Breast epithelium (tissue), 4 donors: ENCODE results near the gene MYO3B. TPM values are rescaled to one million over a fixed set of nuclear protein-coding genes. Genes with fewer than 3 reads are reported as not detected.

Experiments used
- DNase-seq, 2 donors: peaks; one replicate each; pipeline ENCODE4 v3.0.0-alpha.2; 2019; ENCODE audit warnings: low spot score in 2 of 2
- H3K27ac ChIP-seq, 2 donors: fragments of 200-600 bp; sonication (generic) in 1 of 2; one replicate each; pipeline ENCODE4 v1.5.1; 2016 to 2019; ENCODE audit warnings: mild to moderate bottlenecking in 1 of 2
- H3K27me3 ChIP-seq, 2 donors: fragments of 200-600 bp; sonication (generic) in 1 of 2; one replicate each; pipeline versions ENCODE4 v1.5.1 to v1.6.0; 2017 to 2019; ENCODE audit warnings: control low read depth in 1 of 2, mild to moderate bottlenecking in 1 of 2
- H3K36me3 ChIP-seq: fragments of 200-600 bp; one replicate; pipeline ENCODE4 v1.5.1; 2019
- H3K4me1 ChIP-seq, 2 donors: fragments of 200-600 bp; sonication (generic); one replicate each; pipeline ENCODE4 v1.5.1; 2016 to 2019; ENCODE audit warnings: control low read depth in 1 of 2
- H3K4me3 ChIP-seq, 3 donors: fragments of 200-600 bp; sonication (generic); 1 replicate in 2 of 3; 2 replicates in 1 of 3; pipeline ENCODE4 v1.5.1; 2016 to 2019; ENCODE audit warnings: mild to moderate bottlenecking in 3 of 3, moderate library complexity in 2 of 3
- H3K9me3 ChIP-seq, 2 donors: fragments of 200-600 bp; sonication (generic) in 1 of 2; one replicate each; pipeline ENCODE4 v1.5.1; 2016 to 2019; ENCODE audit warnings: control low read depth in 1 of 2
- POLR2A ChIP-seq: fragments of 450-650 bp; IDR thresholded peaks from one replicate; pipeline ENCODE4 v1.6.1; 2016; ENCODE audit warnings: antibody characterized with exemption, mild to moderate bottlenecking, moderate library complexity
- POLR2AphosphoS5 ChIP-seq, 3 donors: sonication (generic); formaldehyde crosslinking; IDR thresholded peaks; one replicate each; pipeline ENCODE4 v1.6.1; 2017; ENCODE audit warnings: antibody characterized with exemption in 3 of 3
- intact Hi-C: fragments of 100-400 bp; cut with DNase I; formaldehyde crosslinking; loops from one replicate; pipeline ENCODE4 v1.15.1; 2023; ENCODE audit warnings: low total_unique reads
- total RNA-seq, 3 donors: library from RNA; depleted of rRNA; stranded (reverse); fragments of >200 nt; gene quantifications; one replicate each; pipeline ENCODE4 v1.1.0, GENCODE V29; 2016
- TF ChIP-seq, protein P1 (sequence below), 3 donors: fragments of 450-650 bp; IDR thresholded peaks; one replicate each; pipeline ENCODE4 v1.5.1; 2016 to 2017; ENCODE audit warnings: antibody characterized with exemption in 3 of 3, mild to moderate bottlenecking in 3 of 3, moderate library complexity in 3 of 3

Gene MYO3B
- total RNA-seq, 3 donors from 2014 or later = 0.15 to 0.98 (median 0.16) TPM

DNA sequence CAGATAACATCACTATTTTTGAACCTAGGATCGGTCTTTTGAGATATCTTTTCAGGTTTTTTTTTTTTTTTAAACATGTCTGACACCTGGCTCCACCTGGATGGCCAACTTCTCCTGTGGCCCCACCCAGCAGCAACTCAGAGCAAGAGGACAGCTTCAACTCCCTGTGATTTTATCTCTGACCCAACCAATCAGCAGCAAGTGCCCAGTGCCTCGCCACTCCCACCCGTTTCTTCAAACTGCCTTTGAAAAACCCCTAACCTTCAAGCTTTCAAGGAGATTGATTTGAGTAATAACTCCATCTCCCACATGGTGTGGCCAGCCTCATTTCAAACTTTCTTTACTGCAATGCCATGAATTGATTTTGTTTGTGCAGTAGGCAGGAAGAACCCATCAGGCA lies 19.0 kb downstream of the MYO3B start:
- intact Hi-C loops = no loop called here
- no peak for TF ChIP-seq POLR2A
- TF ChIP-seq, protein P1, sequence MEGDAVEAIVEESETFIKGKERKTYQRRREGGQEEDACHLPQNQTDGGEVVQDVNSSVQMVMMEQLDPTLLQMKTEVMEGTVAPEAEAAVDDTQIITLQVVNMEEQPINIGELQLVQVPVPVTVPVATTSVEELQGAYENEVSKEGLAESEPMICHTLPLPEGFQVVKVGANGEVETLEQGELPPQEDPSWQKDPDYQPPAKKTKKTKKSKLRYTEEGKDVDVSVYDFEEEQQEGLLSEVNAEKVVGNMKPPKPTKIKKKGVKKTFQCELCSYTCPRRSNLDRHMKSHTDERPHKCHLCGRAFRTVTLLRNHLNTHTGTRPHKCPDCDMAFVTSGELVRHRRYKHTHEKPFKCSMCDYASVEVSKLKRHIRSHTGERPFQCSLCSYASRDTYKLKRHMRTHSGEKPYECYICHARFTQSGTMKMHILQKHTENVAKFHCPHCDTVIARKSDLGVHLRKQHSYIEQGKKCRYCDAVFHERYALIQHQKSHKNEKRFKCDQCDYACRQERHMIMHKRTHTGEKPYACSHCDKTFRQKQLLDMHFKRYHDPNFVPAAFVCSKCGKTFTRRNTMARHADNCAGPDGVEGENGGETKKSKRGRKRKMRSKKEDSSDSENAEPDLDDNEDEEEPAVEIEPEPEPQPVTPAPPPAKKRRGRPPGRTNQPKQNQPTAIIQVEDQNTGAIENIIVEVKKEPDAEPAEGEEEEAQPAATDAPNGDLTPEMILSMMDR (IDR thresholded peaks at IDR 0.05) = no peak
- TF ChIP-seq POLR2AphosphoS5 (IDR thresholded peaks at IDR 0.05) = no peak
- Histone ChIP-seq H3K4me1 (no peaks in the 10 kb centered on the region), H3K27me3 (no peaks in the 10 kb centered on the region), H3K36me3 (no peaks in the 10 kb centered on the region), H3K27ac (no peak overlapping the region), H3K4me3 (no peak overlapping the region), H3K9me3 (no peaks in the 10 kb centered on the region)
- DNase-seq = no peak

DNA sequence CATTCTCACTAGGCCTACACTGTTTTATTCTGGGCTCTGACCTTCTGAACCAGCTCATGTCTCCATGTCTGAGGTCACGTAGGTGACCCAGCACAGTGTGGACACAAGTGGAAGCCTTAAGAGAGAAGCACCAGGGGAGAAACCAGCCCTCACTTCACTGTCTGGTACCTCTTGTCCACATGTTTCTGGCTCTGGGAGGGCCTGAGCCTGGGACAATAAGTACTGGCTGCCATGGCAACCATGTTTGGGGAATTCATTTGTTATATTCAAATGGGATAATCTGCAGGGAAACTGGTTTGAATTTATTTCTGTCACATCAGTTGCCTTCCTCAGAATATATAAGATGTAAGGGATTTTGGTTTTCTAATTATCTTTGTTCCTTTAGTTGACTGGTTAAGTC lies 23.3 kb downstream of the MYO3B start:
- H3K4me3 ChIP-seq = no peak overlapping the region
- intact Hi-C loops = no loop called here
- H3K9me3 ChIP-seq = no peaks in the 10 kb centered on the region
- TF ChIP-seq, protein P1 (IDR thresholded peaks at IDR 0.05) = no peak
- no peak for TF ChIP-seq POLR2A
- no peak for TF ChIP-seq POLR2AphosphoS5 (IDR thresholded peaks at IDR 0.05)
- H3K27me3 ChIP-seq = no peaks in the 10 kb centered on the region
- DNase-seq = no peak
- no peaks in the 10 kb centered on the region for H3K4me1 ChIP-seq
- no peaks in the 10 kb centered on the region for H3K36me3 ChIP-seq
- no peak overlapping the region for H3K27ac ChIP-seq

DNA sequence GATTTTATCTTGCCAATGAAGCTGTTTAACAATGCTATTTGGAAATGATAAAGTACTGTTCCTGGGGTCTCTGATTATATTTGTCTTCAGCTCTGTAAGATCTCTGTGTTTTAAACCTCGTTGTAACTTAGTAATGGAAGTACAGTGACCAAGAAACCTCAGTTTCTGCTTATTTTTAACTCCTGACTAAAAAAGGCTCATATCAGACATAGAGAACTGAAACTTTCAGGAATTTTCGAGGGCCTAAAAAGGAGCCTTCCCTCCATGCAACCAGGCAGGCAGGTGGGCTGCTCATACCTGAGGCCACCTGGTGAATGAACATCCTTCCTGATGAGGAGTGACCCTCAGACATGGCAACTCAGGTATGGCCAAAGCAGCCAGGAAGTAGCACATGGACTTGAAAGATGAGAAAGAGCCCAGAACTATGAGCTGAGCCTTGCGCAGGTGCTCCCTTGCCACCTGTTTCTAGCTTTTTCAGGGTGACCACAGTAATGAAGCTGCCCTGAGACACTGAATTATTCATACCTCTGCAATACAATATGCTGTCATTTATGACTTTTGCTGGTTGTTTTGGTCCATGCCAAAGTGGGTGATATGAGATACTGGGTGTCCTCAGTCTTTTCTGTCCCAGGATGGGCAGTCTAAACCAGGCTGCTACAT lies 23.9 kb downstream of the MYO3B start:
- H3K9me3 ChIP-seq = no peaks in the 10 kb centered on the region
- intact Hi-C loops = no loop called here
- H3K36me3 ChIP-seq = no peaks in the 10 kb centered on the region
- H3K27me3 ChIP-seq = no peaks in the 10 kb centered on the region
- no peak for DNase-seq
- TF ChIP-seq POLR2AphosphoS5 (IDR thresholded peaks at IDR 0.05) = no peak
- no peak for TF ChIP-seq POLR2A
- TF ChIP-seq, protein P1 (IDR thresholded peaks at IDR 0.05) = no peak
- no peak overlapping the region for H3K27ac ChIP-seq
- H3K4me3 ChIP-seq = no peak overlapping the region
- no peaks in the 10 kb centered on the region for H3K4me1 ChIP-seq

DNA sequence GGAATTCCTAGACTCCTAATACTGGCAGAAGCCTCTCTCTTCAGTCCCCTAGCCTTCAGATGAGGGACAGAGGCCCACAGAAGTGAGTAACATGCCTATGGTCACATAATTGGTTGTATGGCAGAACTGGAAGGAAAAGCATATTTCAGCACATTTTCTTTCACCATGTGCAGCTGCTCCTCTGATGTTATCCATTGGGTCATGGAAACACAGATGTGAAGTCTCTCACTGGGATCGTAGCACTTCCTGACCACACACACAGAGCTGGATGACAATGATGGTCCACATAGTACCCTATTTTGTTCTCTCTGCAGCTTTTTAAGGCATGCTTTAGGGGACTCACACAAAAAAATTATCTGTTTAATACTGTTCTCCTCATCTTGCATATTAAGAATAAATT lies 24.5 kb downstream of the MYO3B start:
- intact Hi-C loops = no loop called here

DNA sequence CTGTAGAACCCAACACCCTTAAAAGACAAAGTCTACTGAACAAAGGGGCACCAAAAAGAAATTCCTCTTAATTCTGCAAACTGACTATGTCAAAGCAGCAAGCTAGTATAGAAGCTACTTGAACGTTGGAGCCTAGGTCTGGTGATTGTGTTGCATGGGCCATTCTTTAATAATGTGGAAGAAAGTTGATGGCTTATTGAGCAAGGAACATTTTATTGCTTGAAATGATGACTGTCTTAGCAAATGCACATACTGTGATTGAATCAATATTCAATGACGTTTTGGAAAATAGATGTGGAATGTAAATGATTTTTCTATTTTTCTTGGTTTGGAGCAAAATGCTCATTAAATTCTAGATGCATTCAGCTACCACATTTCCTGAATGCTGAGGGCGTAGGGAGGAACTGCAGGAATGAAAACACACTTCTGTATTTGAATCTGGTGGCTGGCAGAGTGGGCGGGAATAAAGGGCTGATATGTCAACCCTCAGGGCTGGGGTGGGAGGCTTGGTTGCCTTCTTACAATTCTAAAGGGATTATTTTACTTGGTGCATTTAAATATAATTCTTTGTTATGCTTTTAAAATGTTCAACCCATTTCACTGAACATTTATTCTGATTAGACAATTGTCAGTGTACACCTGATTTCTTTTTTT lies 26.5 kb downstream of the MYO3B start:
- intact Hi-C loops = no loop called here
- Histone ChIP-seq H3K4me1 (no peaks in the 10 kb centered on the region), H3K27ac (no peak overlapping the region), H3K36me3 (no peaks in the 10 kb centered on the region), H3K4me3 (no peak overlapping the region), H3K9me3 (peaks cover 0 to 13% of the 10 kb centered on the region in 2 donors), H3K27me3 (no peaks in the 10 kb centered on the region)
- no peak for DNase-seq
- TF ChIP-seq, protein P1 (IDR thresholded peaks at IDR 0.05) = no peak
- TF ChIP-seq POLR2A (no peak), POLR2AphosphoS5 (IDR thresholded peaks at IDR 0.05) (no peak)

More for the DNA sequence above, 24.5 kb downstream of the MYO3B start:
- DNase-seq = no peak
- H3K27ac ChIP-seq = no peak overlapping the region
- H3K9me3 ChIP-seq = no peaks in the 10 kb centered on the region
- no peak overlapping the region for H3K4me3 ChIP-seq
- H3K4me1 ChIP-seq = no peaks in the 10 kb centered on the region
- no peaks in the 10 kb centered on the region for H3K36me3 ChIP-seq
- TF ChIP-seq, protein P1 (IDR thresholded peaks at IDR 0.05) = no peak
- TF ChIP-seq POLR2A (no peak), POLR2AphosphoS5 (IDR thresholded peaks at IDR 0.05) (no peak)
- H3K27me3 ChIP-seq = no peaks in the 10 kb centered on the region
